ACHN (cell line): ENCODE results near the gene DNAJC7.
"Not testable (repeated sequence)": the region's sequence is repeated elsewhere in the genome, so short reads cannot be mapped to it uniquely, and the experiment has no call there.

Experiments used
- DNase-seq: peaks from one replicate; pipeline ENCODE4 v3.0.0-alpha.2; 2015
- in situ Hi-C: cut with HindIII; loops from 2 replicates; pipeline ENCODE4 v1.10.0; 2017; ENCODE audit warnings: low sequenced_read_pairs, low pct_ligation_motif_present, low pct_unique_long_range_greater_than_20kb

Gene DNAJC7

GRCh38 chr17:41942626-41943373, 74.4 kb downstream of the DNAJC7 start:
- in situ Hi-C loops, result no loop called here
- DNase-seq, result no peak

GRCh38 chr17:41941168-41941567, 76.1 kb downstream of the DNAJC7 start:
- DNase-seq, result no peak
- in situ Hi-C loops, result no loop called here

- DNase-seq, result no peak
- in situ Hi-C loops, result no loop called here
Measured at GRCh38 chr17:41939693-41940090, 77.5 kb downstream of the DNAJC7 start.

- in situ Hi-C loops, result no loop called here
Measured at GRCh38 chr17:41939044-41939692, 78.1 kb downstream of the DNAJC7 start.

GRCh38 chr17:41937970-41938954, 79.0 kb downstream of the DNAJC7 start:
- in situ Hi-C loops, result no loop called here

More at GRCh38 chr17:41939044-41939692, 78.1 kb downstream of the DNAJC7 start:
- DNase-seq, result no peak

GRCh38 chr17:41935641-41936040, 81.6 kb downstream of the DNAJC7 start:
- no peak for DNase-seq
- in situ Hi-C loops, result no loop called here

More at GRCh38 chr17:41937970-41938954, 79.0 kb downstream of the DNAJC7 start:
- no peak for DNase-seq

GRCh38 chr17:41932816-41933389, 84.3 kb downstream of the DNAJC7 start:
- DNase-seq, result no peak
- in situ Hi-C loops, result no loop called here

GRCh38 chr17:41931715-41932114, 85.5 kb downstream of the DNAJC7 start:
- in situ Hi-C loops, DNase-seq: not testable (repeated sequence)

GRCh38 chr17:41930833-41931156, 86.4 kb downstream of the DNAJC7 start:
- DNase-seq, in situ Hi-C loops: not testable (repeated sequence)

- in situ Hi-C loops, result no loop called here
- peak; percentile 99 for DNase-seq
Measured at GRCh38 chr17:41930009-41930832, 87.0 kb downstream of the DNAJC7 start, which contains the start of gene ODAD4. ODAD4 (plus strand) TSS chr17:41930617; CDS start chr17:41930724, 107 bp downstream.

- no peak for DNase-seq
- in situ Hi-C loops, result no loop called here
Measured at GRCh38 chr17:41928693-41929251, 88.5 kb downstream of the DNAJC7 start.
